ENCODE data around the gene WDR6.
A peak's percentile ranks its signal among the peaks of the same experiment; 100 is the strongest.

WDR6 gene

DNA sequence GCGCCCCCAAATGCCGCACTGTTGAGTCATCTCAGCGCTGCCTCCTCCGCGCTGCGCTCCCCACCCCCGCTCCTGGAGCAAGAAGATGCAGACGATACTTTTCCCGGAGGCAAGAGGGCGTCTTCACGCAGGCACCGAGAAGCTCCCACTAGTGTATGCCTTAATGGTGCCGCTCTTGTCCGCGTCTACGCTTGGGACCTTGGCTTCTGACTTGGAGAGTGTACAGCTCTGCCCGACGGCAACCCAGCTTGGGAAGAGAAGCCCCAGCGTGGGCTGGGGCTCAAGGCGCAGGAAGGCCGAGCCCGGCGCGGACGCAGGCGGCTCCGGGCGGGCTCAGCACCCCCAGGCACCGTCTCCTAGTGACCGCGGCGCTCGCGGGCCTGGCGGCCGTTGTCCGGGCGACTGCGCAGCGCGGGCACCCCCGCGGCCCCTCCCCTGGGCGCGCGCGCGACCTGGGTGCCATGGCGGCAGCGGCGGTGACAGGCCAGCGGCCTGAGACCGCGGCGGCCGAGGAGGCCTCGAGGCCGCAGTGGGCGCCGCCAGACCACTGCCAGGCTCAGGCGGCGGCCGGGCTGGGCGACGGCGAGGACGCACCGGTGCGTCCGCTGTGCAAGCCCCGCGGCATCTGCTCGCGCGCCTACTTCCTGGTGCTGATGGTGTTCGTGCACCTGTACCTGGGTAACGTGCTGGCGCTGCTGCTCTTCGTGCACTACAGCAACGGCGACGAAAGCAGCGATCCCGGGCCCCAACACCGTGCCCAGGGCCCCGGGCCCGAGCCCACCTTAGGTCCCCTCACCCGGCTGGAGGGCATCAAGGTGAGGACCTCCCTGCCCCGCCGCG, 17.2 kb upstream of the WDR6 start, which contains the start of gene P4HTM:
Gene P4HTM, plus strand, starts transcription at position 446 of the 840 bp plus-strand sequence. Its CDS starts 16 bp downstream, at position 462.
- TF ChIP-seq, protein P1, sequence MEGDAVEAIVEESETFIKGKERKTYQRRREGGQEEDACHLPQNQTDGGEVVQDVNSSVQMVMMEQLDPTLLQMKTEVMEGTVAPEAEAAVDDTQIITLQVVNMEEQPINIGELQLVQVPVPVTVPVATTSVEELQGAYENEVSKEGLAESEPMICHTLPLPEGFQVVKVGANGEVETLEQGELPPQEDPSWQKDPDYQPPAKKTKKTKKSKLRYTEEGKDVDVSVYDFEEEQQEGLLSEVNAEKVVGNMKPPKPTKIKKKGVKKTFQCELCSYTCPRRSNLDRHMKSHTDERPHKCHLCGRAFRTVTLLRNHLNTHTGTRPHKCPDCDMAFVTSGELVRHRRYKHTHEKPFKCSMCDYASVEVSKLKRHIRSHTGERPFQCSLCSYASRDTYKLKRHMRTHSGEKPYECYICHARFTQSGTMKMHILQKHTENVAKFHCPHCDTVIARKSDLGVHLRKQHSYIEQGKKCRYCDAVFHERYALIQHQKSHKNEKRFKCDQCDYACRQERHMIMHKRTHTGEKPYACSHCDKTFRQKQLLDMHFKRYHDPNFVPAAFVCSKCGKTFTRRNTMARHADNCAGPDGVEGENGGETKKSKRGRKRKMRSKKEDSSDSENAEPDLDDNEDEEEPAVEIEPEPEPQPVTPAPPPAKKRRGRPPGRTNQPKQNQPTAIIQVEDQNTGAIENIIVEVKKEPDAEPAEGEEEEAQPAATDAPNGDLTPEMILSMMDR (IDR thresholded peaks at IDR 0.05; ENCODE audit: control insufficient read depth, insufficient read depth, low read depth, low read length, missing control alignments): peak; percentile 56
- DNase-seq (ENCODE audit: low read depth): peak; percentile 80
- peak within 1 kb of the TSS; percentile 77 for H3K4me3 ChIP-seq (ENCODE audit: control insufficient read depth, low read depth, low read length)

DNA sequence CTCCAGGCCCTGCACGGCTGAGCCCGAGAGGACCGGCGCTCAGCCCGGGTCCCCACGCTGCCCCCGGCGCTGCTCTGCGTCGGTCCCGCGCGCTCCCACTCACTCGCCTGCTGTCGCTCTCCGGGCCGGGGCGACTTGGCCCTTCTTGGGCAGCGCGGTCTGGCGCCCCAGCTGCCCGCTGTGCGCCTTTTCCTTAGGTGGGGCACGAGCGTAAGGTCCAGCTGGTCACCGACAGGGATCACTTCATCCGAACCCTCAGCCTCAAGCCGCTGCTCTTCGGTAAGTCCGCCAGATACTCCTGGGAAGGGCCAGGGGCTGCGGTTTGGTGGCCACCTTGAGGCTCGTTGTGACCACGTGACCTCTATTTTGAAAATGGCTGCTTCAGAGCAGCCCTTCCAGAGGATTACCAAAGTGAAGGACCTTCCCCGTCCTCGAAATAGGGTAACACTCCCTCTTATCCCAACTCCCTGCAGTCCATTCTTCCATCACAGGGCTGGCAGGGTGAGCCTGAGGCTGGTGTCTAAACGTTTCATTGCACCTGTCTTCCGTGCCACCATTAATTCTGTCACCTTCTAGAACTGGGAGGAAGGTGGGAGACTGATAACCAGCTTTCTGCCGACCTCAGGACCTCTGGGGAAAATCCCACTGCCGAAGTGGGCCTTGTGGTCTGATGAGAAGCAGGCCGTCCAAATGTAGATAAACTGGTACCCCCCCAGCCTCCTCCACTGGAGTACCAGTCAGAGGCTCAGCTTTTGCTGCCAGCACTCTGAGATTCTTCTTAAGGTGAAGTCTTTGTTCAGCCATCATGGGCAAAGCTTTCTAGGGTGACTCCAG, 16.3 kb upstream of the WDR6 start:
- DNase-seq (ENCODE audit: low read depth): no peak
- TF ChIP-seq, protein P1 (IDR thresholded peaks at IDR 0.05; ENCODE audit: control insufficient read depth, insufficient read depth, low read depth, low read length, missing control alignments): no peak
- peak overlapping the region; percentile 77 for H3K4me3 ChIP-seq (ENCODE audit: control insufficient read depth, low read depth, low read length)

DNA sequence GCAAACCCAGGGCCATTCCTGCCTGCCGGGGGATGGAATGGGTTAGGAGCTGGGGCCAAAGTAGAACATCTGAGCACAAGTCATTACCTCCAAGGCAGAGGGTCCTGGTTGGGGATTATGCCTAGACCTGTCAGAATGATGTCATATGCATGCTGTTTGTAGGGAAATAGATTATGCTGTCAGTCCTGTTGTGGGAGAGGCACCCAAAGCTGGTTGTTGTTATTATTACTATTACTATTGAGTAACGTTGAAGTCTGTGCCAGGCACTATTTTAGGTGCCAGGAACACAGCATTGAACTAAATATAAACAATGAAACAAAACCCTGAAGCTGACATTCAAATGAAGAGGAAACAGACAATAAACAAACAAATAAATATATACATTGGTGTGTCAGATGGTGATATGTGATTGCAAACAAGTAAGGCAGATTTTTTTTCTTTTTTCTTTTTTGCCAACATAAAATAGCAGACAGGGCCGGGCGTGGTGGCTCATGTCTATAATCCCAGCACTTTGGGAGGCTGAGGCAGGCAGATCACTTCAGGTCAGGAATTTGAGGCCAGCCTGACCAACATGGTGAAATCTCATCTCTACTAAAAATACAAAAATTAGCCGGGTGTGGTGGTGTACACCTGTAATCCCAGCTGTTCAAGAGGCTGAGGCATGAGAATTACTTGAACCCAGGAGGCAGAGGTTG, 15.2 kb upstream of the WDR6 start:
- no peak for DNase-seq (ENCODE audit: low read depth)
- TF ChIP-seq, protein P1 (IDR thresholded peaks at IDR 0.05; ENCODE audit: control insufficient read depth, insufficient read depth, low read depth, low read length, missing control alignments): no peak
- peak overlapping the region; percentile 77 for H3K4me3 ChIP-seq (ENCODE audit: control insufficient read depth, low read depth, low read length)

DNA sequence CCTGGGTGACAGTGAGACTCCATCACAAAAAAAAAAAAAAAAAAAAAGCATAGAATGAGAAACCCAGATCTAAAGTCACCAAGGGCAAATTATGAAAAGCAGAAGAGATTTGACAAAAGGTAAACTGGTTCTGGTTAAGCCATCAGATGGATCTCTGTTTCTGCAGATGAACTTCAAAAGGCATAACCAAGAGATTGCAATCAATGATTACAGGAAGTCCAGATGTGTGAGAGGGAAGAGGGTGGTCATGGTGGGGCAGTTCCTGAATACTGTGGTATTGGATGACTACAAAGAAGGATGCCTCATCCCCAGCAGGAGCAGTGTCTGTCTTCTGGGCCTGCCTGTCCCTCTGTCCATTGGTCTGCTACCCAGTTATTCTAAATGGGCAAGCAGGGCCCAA, 13.4 kb upstream of the WDR6 start:
- no peak for DNase-seq (ENCODE audit: low read depth)
- no peak overlapping the region for H3K4me3 ChIP-seq (ENCODE audit: control insufficient read depth, low read depth, low read length)
- TF ChIP-seq, protein P1 (IDR thresholded peaks at IDR 0.05; ENCODE audit: control insufficient read depth, insufficient read depth, low read depth, low read length, missing control alignments): no peak

DNA sequence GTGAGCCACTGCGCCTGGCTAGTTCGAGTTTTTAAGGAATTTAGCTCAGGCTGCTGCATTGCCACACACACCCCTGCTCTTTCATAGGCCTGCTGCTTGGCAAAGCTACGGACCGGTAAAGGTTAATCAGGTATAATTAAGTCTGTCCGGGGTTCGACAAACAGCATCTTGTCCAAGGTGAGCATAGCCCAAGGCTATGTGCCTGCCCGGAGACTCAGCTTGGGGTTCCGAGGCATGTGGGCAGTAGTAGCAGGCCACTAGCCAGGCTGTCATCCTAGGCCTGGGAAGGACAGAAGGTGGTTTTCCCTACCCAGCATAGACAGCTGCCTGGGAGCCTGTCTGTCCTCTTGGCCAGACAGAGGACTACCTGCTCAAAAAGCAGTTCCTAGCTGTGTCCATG, 10.6 kb upstream of the WDR6 start:
- H3K4me3 ChIP-seq (ENCODE audit: control insufficient read depth, low read depth, low read length): no peak overlapping the region
- TF ChIP-seq, protein P1 (IDR thresholded peaks at IDR 0.05; ENCODE audit: control insufficient read depth, insufficient read depth, low read depth, low read length, missing control alignments): no peak
- DNase-seq (ENCODE audit: low read depth): no peak

DNA sequence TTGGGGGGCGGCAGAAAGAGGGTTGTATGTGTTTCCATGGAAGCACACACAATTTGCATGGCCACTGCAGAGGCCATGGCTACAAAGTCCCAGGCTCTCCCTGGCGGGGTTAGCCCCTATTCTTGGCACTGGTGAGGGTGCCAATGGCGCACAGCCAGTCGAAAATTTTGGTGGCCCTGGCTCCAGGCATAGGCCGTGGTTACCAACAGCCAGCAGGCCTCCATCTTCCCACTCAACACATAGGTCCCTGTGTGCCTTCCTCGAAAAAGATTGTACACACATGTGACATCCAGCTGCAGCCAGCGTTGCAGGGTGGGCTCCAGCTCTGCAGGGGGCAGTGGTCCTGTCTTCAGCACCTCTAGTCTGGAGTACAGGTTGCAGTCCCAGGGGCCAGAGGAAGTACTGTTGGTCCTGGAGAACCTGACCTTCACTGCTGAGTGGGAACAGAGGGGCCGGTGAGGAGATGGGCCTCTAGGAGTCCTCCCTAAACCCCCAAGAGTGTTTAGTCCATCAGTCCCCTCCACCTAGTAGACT, 10.0 kb upstream of the WDR6 start:
- no peak for DNase-seq (ENCODE audit: low read depth)
- no peak overlapping the region for H3K4me3 ChIP-seq (ENCODE audit: control insufficient read depth, low read depth, low read length)
- TF ChIP-seq, protein P1 (IDR thresholded peaks at IDR 0.05; ENCODE audit: control insufficient read depth, insufficient read depth, low read depth, low read length, missing control alignments): no peak
